H9 (cell line): ENCODE data around the gene TOMM70. TPM values are rescaled to one million over a fixed set of nuclear protein-coding genes. Genes with fewer than 3 reads are reported as not detected.

ENCODE experiments used
- DNase-seq: peaks from one replicate; pipeline ENCODE4 v3.0.0-alpha.2; 2017
- H2AFZ ChIP-seq: one replicate; pipeline ENCODE4 v1.6.1; 2013; ENCODE audit warnings: mild to moderate bottlenecking, low read length, control low read depth, moderate library complexity
- H2AK5ac ChIP-seq: 2 replicates; pipeline ENCODE4 v1.6.1; 2013; ENCODE audit warnings: low read length, control low read depth, mixed read lengths; ENCODE audit not compliant: insufficient read length
- H2BK120ac ChIP-seq: one replicate; pipeline ENCODE4 v1.6.1; 2013; ENCODE audit warnings: low read depth, mild to moderate bottlenecking, low read length, control low read depth, inconsistent platforms; ENCODE audit not compliant: poor library complexity, severe bottlenecking
- H2BK12ac ChIP-seq: 2 replicates; pipeline ENCODE4 v1.6.1; 2013; ENCODE audit warnings: low read length, control low read depth, mixed read lengths, low read depth; ENCODE audit not compliant: insufficient read length
- H2BK15ac ChIP-seq: 2 replicates; pipeline ENCODE4 v1.6.1; 2013; ENCODE audit warnings: low read depth, low read length, control low read depth
- H2BK20ac ChIP-seq: one replicate; pipeline ENCODE4 v1.6.1; 2013; ENCODE audit warnings: low read depth, mild to moderate bottlenecking, low read length, control low read depth, inconsistent platforms; ENCODE audit not compliant: poor library complexity, severe bottlenecking
- H2BK5ac ChIP-seq: 2 replicates; pipeline ENCODE4 v1.6.1; 2013; ENCODE audit warnings: low read length, control low read depth, mixed read lengths; ENCODE audit not compliant: insufficient read length
- H3K14ac ChIP-seq: 2 replicates; pipeline ENCODE4 v1.6.1; 2013; ENCODE audit warnings: low read length, control low read depth; ENCODE audit not compliant: insufficient read depth
- H3K18ac ChIP-seq: 2 replicates; pipeline ENCODE4 v1.6.1; 2013; ENCODE audit warnings: low read depth, mild to moderate bottlenecking, mixed read lengths, low read length, control low read depth; ENCODE audit not compliant: insufficient read length
- H3K23ac ChIP-seq: 2 replicates; pipeline ENCODE4 v1.6.1; 2013; ENCODE audit warnings: low read length, control low read depth, mixed read lengths, low read depth; ENCODE audit not compliant: insufficient read length
- H3K23me2 ChIP-seq: 2 replicates; pipeline ENCODE4 v1.6.1; 2013; ENCODE audit warnings: low read depth, mild to moderate bottlenecking, mixed read lengths, low read length, control low read depth; ENCODE audit not compliant: insufficient read length, poor library complexity, severe bottlenecking
- H3K27ac ChIP-seq: 2 replicates; pipeline ENCODE4 v1.5.1; 2013; ENCODE audit warnings: low read length, control low read depth, mixed read lengths, low read depth; ENCODE audit not compliant: insufficient read length
- H3K27me3 ChIP-seq: 2 replicates; pipeline ENCODE4 v1.6.1; 2013; ENCODE audit warnings: low read length, control low read depth, inconsistent platforms; ENCODE audit not compliant: insufficient read depth
- H3K4ac ChIP-seq: 2 replicates; pipeline ENCODE4 v1.6.1; 2013; ENCODE audit warnings: low read depth, mild to moderate bottlenecking, control low read depth, inconsistent platforms, low read length, moderate library complexity
- H3K4me1 ChIP-seq: 2 replicates; pipeline ENCODE4 v1.6.1; 2013; ENCODE audit warnings: low read length, control low read depth, inconsistent platforms; ENCODE audit not compliant: insufficient read depth
- H3K4me2 ChIP-seq: 2 replicates; pipeline ENCODE4 v1.6.1; 2013; ENCODE audit warnings: low read length, control low read depth, mixed read lengths; ENCODE audit not compliant: insufficient read length, insufficient read depth
- H3K56ac ChIP-seq: 2 replicates; pipeline ENCODE4 v1.6.1; 2013; ENCODE audit warnings: low read depth, mild to moderate bottlenecking, mixed read lengths, low read length, control low read depth; ENCODE audit not compliant: insufficient read length
- H3K79me1 ChIP-seq: 2 replicates; pipeline ENCODE4 v1.6.1; 2013; ENCODE audit warnings: low read depth, mild to moderate bottlenecking, moderate library complexity, low read length, control low read depth, inconsistent platforms; ENCODE audit not compliant: insufficient read depth, poor library complexity, severe bottlenecking
- H3K79me2 ChIP-seq: 2 replicates; pipeline ENCODE4 v1.6.1; 2013; ENCODE audit warnings: low read length, control low read depth, inconsistent platforms; ENCODE audit not compliant: insufficient read depth
- H3K9ac ChIP-seq: 2 replicates; pipeline ENCODE4 v1.6.1; 2013; ENCODE audit warnings: low read length, control low read depth, mixed read lengths; ENCODE audit not compliant: insufficient read length; ENCODE audit errors: extremely low read depth
- H3K9me3 ChIP-seq: one replicate; pipeline ENCODE4 v1.6.1; 2013; ENCODE audit warnings: low read depth, low read length, inconsistent platforms; ENCODE audit not compliant: control insufficient read depth
- H3T11ph ChIP-seq: one replicate; pipeline ENCODE4 v1.6.1; 2013; ENCODE audit warnings: mild to moderate bottlenecking, low read length, control low read depth, inconsistent platforms
- H4K20me1 ChIP-seq: one replicate; pipeline ENCODE4 v1.6.1; 2013; ENCODE audit not compliant: control insufficient read depth, insufficient read length, insufficient read depth
- H4K5ac ChIP-seq: 2 replicates; pipeline ENCODE4 v1.6.1; 2013; ENCODE audit warnings: low read depth, mild to moderate bottlenecking, mixed read lengths, low read length, control low read depth; ENCODE audit not compliant: insufficient read length
- H4K8ac ChIP-seq: replicated peaks from 2 replicates; pipeline ENCODE4 v1.6.1; 2013; ENCODE audit warnings: low read length, control low read depth, mixed read lengths, low read depth; ENCODE audit not compliant: insufficient read length
- H4K91ac ChIP-seq: 2 replicates; pipeline ENCODE4 v1.6.1; 2013; ENCODE audit warnings: low read depth, mild to moderate bottlenecking, moderate library complexity, mixed read lengths, low read length, control low read depth; ENCODE audit not compliant: insufficient read length
- H3K27ac Mint-ChIP-seq, 3 experiments: 2 replicates in 2 of 3; 3 replicates in 1 of 3; pipeline ENCODE4 v1.8.0; 2020 to 2021; ENCODE audit warnings: mixed read lengths in 3 of 3, mild to moderate bottlenecking in 1 of 3, moderate library complexity in 1 of 3
- H3K27me3 Mint-ChIP-seq: 2 replicates; pipeline ENCODE4 v1.8.0; 2021; ENCODE audit warnings: low read depth, mild to moderate bottlenecking, moderate library complexity, mixed read lengths
- H3K36me3 Mint-ChIP-seq, 3 experiments: 2 replicates in 2 of 3; 3 replicates in 1 of 3; pipeline ENCODE4 v1.8.0; 2020 to 2021; ENCODE audit warnings: low read depth in 3 of 3, mixed read lengths in 3 of 3; ENCODE audit not compliant: insufficient read depth in 1 of 3
- H3K4me1 Mint-ChIP-seq, 2 experiments: 2 replicates each; pipeline ENCODE4 v1.8.0; 2020; ENCODE audit warnings: mixed read lengths in 2 of 2
- H3K4me3 Mint-ChIP-seq, 2 experiments: 2 replicates in 1 of 2; 3 replicates in 1 of 2; pipeline ENCODE4 v1.8.0; 2020 to 2021; ENCODE audit warnings: mild to moderate bottlenecking in 2 of 2, mixed read lengths in 2 of 2, moderate library complexity in 1 of 2
- H3K9me3 Mint-ChIP-seq, 2 experiments: 2 replicates in 1 of 2; 3 replicates in 1 of 2; pipeline ENCODE4 v1.8.0; 2020; ENCODE audit warnings: mild to moderate bottlenecking in 2 of 2, mixed read lengths in 2 of 2, moderate library complexity in 1 of 2
- WGBS: extraction: QIAGEN DNeasy Blood & Tissue Kit; methylation state at CpG from one replicate; pipeline ENCODE4 v1.1.7; 2013; ENCODE audit warnings: missing lambda C conversion rate, low lambda C conversion rate, mixed read lengths; ENCODE audit not compliant: insufficient read length; ENCODE audit errors: extremely low coverage; 5-methylcytosine and 5-hydroxymethylcytosine counted together
- total RNA-seq: library from RNA; stranded (reverse); gene quantifications from 2 replicates; pipeline ENCODE4 v1.2.1, GENCODE V29; 2021
- TF ChIP-seq, protein P1 (sequence below): fragments of 200-600 bp; sonication (generic); conservative IDR thresholded peaks from 3 replicates; pipeline ENCODE4 v1.8.0; 2021; ENCODE audit warnings: antibody characterized with exemption, mild to moderate bottlenecking

TOMM70 gene
- total RNA-seq, 1 experiment from 2014 or later, result 53.0 TPM

GRCh38 chr3:100339786-100340185 is 61.1 kb downstream of the TOMM70 start:
- peaks cover 3 to 26% (median 19%) of the 10 kb centered on the region in 3 experiments; a peak in 6 of 7 replicates for H3K36me3 Mint-ChIP-seq

More at GRCh38 chr3:100339786-100340185, 61.1 kb downstream of the TOMM70 start:
- no peaks in the 10 kb centered on the region for H4K20me1 ChIP-seq
- no peak for DNase-seq
- H3K56ac ChIP-seq, result no peak overlapping the region
- H3K9me3 ChIP-seq, result no peaks in the 10 kb centered on the region
- no peak overlapping the region for H2BK20ac ChIP-seq
- no peak overlapping the region for H4K5ac ChIP-seq
- no peaks in the 10 kb centered on the region for H3K27me3 ChIP-seq
- H3K9me3 Mint-ChIP-seq, result no peaks in the 10 kb centered on the region
- H2BK120ac ChIP-seq, result no peak overlapping the region
- H2BK12ac ChIP-seq, result no peak overlapping the region
- no peak overlapping the region for H3T11ph ChIP-seq
- H2AFZ ChIP-seq, result no peak overlapping the region
- no peaks in the 10 kb centered on the region for H3K79me1 ChIP-seq
- no peak overlapping the region for H3K4me2 ChIP-seq
- no peak overlapping the region for H3K23ac ChIP-seq
- no peak overlapping the region for H3K4ac ChIP-seq
- no peaks in the 10 kb centered on the region for H3K79me2 ChIP-seq
- no peak overlapping the region for H3K4me3 Mint-ChIP-seq
- no peak overlapping the region for H4K91ac ChIP-seq
- TF ChIP-seq, protein P1, sequence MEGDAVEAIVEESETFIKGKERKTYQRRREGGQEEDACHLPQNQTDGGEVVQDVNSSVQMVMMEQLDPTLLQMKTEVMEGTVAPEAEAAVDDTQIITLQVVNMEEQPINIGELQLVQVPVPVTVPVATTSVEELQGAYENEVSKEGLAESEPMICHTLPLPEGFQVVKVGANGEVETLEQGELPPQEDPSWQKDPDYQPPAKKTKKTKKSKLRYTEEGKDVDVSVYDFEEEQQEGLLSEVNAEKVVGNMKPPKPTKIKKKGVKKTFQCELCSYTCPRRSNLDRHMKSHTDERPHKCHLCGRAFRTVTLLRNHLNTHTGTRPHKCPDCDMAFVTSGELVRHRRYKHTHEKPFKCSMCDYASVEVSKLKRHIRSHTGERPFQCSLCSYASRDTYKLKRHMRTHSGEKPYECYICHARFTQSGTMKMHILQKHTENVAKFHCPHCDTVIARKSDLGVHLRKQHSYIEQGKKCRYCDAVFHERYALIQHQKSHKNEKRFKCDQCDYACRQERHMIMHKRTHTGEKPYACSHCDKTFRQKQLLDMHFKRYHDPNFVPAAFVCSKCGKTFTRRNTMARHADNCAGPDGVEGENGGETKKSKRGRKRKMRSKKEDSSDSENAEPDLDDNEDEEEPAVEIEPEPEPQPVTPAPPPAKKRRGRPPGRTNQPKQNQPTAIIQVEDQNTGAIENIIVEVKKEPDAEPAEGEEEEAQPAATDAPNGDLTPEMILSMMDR, result no peak
- no peak overlapping the region for H3K14ac ChIP-seq
- no peak overlapping the region for H2AK5ac ChIP-seq
- peaks cover 13 to 16% of the 10 kb centered on the region in 2 experiments for H3K4me1 Mint-ChIP-seq
- no CpG with 5 or more reads among the region's 5 CpGs for WGBS
- peaks cover 4% of the 10 kb centered on the region; the same call in 1 of the 2 replicates for H3K27me3 Mint-ChIP-seq
- H3K23me2 ChIP-seq, result no peaks in the 10 kb centered on the region
- H3K18ac ChIP-seq, result no peak overlapping the region
- no peak overlapping the region for H3K9ac ChIP-seq
- no peak overlapping the region for H2BK15ac ChIP-seq
- H3K4me1 ChIP-seq, result no peaks in the 10 kb centered on the region
- no peak overlapping the region for H3K27ac Mint-ChIP-seq
- no peak overlapping the region for H3K27ac ChIP-seq
- H4K8ac ChIP-seq, result no peak overlapping the region
- no peak overlapping the region for H2BK5ac ChIP-seq
